Measurements from ENCODE around the gene VSTM4.

The VSTM4 gene

DNA sequence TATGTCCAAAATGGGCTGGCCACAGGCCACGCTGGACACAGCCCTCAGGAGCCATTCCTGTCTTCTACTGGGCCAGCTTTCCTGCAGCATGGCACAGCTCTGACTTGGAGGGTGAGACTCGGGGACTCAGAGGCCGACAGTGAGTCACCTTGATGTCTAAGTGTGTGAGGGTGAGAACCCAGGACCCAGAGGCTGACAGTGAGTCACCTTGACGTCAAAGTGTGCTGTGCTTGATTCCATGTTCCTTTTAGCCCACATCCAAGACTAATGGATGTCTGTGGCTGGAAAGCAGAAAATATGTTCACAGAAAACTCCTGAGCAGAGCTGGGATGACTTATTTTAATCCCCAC, 24.5 kb upstream of the VSTM4 start:
- Histone ChIP-seq H2BK15ac (ENCODE audit: low read depth, poor library complexity, severe bottlenecking) (no peak overlapping the region), H3K18ac (ENCODE audit: low read depth in 1 of 2, low read length in 2 of 2) (no peak overlapping the region), H2BK5ac (ENCODE audit: low read depth, low read length, poor library complexity, severe bottlenecking) (no peak overlapping the region), H3K27ac (ENCODE audit: low read length, poor library complexity, severe bottlenecking) (no peak overlapping the region), H3K79me1 (replicated peaks; ENCODE audit: low read length, poor library complexity, severe bottlenecking) (no peaks in the 10 kb centered on the region), H3K4ac (ENCODE audit: low read depth in 1 of 2, low read length in 2 of 2) (no peak overlapping the region), H3K14ac (ENCODE audit: low read length in 2 of 2) (no peak overlapping the region), H3K36me3 (ENCODE audit: control insufficient read depth in 1 of 2, insufficient read depth in 2 of 2, low read depth in 1 of 2, low read length in 2 of 2) (no peaks in the 10 kb centered on the region), H3K23ac (ENCODE audit: low read length in 2 of 2) (no peak overlapping the region), H3K4me2 (ENCODE audit: low read length, poor library complexity, severe bottlenecking) (no peak overlapping the region), H2AK5ac (ENCODE audit: low read length, severe bottlenecking) (no peak overlapping the region), H3K27me3 (ENCODE audit: control insufficient read depth in 1 of 2, insufficient read depth in 1 of 2, low read length in 2 of 2) (no peaks in the 10 kb centered on the region), H3K4me3 (ENCODE audit: insufficient read depth in 1 of 2, low read depth in 1 of 2, low read length in 2 of 2) (peak overlapping the region in 1 of 2 experiments; percentile 68), H2AFZ (ENCODE audit: low read depth, low read length) (no peak overlapping the region), H4K91ac (ENCODE audit: low read length) (no peak overlapping the region), H3K4me1 (ENCODE audit: control insufficient read depth, insufficient read depth, low read depth, low read length) (peaks cover 11% of the 10 kb centered on the region), H4K8ac (ENCODE audit: low read length) (no peak overlapping the region), H3K9ac (ENCODE audit: low read length) (peak overlapping the region; percentile 84), H2BK120ac (ENCODE audit: low read depth, low read length) (no peak overlapping the region), H3K9me3 (ENCODE audit: control insufficient read depth, low read length) (no peaks in the 10 kb centered on the region), H2BK12ac (ENCODE audit: low read length in 2 of 2) (no peak overlapping the region)
- peak; percentile 93 for DNase-seq
- WGBS = 35% methylated on average over 4 of the region's 4 CpGs

DNA sequence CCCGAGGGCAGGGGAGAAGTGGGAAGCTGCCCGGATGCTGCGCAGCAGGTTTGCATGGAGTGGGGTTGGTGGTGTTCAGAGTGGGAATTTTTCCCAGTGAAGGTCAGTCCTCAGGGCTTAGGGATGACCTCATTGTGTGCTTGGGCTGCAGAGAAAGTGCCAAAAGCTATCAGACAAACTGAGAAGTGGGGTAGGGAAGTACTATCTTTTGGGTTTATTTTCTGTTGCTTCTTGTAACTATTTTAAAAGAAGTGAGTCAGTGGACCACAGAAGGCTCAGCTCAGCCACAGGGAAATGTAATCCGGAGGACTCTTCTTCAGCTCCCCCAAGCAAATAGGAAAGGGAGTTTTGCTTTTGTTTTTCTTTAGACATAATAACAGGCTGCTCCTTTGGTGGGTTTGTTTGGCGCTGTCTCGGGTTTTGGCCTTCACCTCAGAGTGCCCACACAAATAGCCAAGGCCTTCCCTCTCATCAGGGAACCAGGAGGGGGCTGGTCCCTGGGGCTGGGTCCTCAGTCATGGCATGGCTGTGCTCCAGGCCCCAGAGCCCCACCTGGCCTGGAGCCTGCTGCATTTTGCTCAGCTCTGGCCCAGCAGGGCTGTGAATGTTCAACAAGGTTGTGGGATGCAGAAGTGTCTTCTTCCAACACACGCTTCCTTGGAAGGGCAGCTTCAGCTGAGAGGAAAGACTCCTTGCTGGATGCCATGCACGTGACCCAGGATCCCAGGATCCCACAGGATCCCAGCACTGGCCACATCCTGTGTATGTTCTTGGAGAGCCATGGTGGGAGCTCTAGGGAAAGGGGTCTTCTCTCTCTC, 23.9 kb upstream of the VSTM4 start:
- H3K23ac ChIP-seq (ENCODE audit: low read length in 2 of 2) = no peak overlapping the region
- H2BK12ac ChIP-seq (ENCODE audit: low read length in 2 of 2) = no peak overlapping the region
- H2BK120ac ChIP-seq (ENCODE audit: low read depth, low read length) = no peak overlapping the region
- H4K91ac ChIP-seq (ENCODE audit: low read length) = no peak overlapping the region
- no peak overlapping the region for H2BK5ac ChIP-seq (ENCODE audit: low read depth, low read length, poor library complexity, severe bottlenecking)
- H3K4ac ChIP-seq (ENCODE audit: low read depth in 1 of 2, low read length in 2 of 2) = no peak overlapping the region
- H3K18ac ChIP-seq (ENCODE audit: low read depth in 1 of 2, low read length in 2 of 2) = no peak overlapping the region
- H2BK15ac ChIP-seq (ENCODE audit: low read depth, poor library complexity, severe bottlenecking) = no peak overlapping the region
- H2AFZ ChIP-seq (ENCODE audit: low read depth, low read length) = no peak overlapping the region
- peaks cover 11% of the 10 kb centered on the region for H3K4me1 ChIP-seq (ENCODE audit: control insufficient read depth, insufficient read depth, low read depth, low read length)
- no peak overlapping the region for H4K8ac ChIP-seq (ENCODE audit: low read length)
- H3K79me1 ChIP-seq (replicated peaks; ENCODE audit: low read length, poor library complexity, severe bottlenecking) = no peaks in the 10 kb centered on the region
- H3K36me3 ChIP-seq (ENCODE audit: control insufficient read depth in 1 of 2, insufficient read depth in 2 of 2, low read depth in 1 of 2, low read length in 2 of 2) = no peaks in the 10 kb centered on the region
- H2AK5ac ChIP-seq (ENCODE audit: low read length, severe bottlenecking) = no peak overlapping the region
- H3K27ac ChIP-seq (ENCODE audit: low read length, poor library complexity, severe bottlenecking) = peak overlapping the region; percentile 31
- H3K4me2 ChIP-seq (ENCODE audit: low read length, poor library complexity, severe bottlenecking) = no peak overlapping the region
- no peak overlapping the region for H3K14ac ChIP-seq (ENCODE audit: low read length in 2 of 2)
- 60% methylated on average over 8 of the region's 8 CpGs for WGBS
- H3K4me3 ChIP-seq (ENCODE audit: insufficient read depth in 1 of 2, low read depth in 1 of 2, low read length in 2 of 2) = peak overlapping the region in 1 of 2 experiments; percentile 68
- no peaks in the 10 kb centered on the region for H3K9me3 ChIP-seq (ENCODE audit: control insufficient read depth, low read length)
- peak overlapping the region; percentile 84 for H3K9ac ChIP-seq (ENCODE audit: low read length)
- no peaks in the 10 kb centered on the region for H3K27me3 ChIP-seq (ENCODE audit: control insufficient read depth in 1 of 2, insufficient read depth in 1 of 2, low read length in 2 of 2)
- peak; percentile 76 for DNase-seq

DNA sequence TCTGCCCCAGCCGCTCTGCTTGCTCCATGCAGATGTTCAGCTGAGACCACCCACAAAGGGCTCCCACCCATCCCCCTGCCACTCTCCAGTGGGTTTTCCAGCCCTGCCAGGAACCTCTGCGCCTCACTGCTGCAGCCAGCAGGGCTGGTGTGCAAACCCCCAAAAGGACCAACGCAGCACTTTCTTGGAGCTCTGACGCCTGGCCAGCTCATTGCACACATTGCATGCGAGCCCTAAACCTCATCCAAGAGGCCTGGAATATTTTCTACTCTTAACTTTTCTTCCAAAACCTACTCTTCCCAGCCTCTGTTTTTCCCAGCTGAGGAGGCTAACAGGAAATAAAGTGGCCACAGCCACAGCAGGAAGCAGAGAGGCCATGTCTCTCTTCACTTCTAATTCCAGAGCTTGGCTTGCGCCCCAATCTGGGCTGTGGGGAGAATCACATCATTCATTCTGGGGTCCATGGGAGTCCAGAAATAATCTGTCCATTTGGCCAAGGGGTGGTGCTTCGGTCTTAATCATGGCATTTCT, 23.1 kb upstream of the VSTM4 start:
- no peak overlapping the region for H3K27ac ChIP-seq (ENCODE audit: low read length, poor library complexity, severe bottlenecking)
- no peak overlapping the region for H2BK5ac ChIP-seq (ENCODE audit: low read depth, low read length, poor library complexity, severe bottlenecking)
- no peak overlapping the region for H2BK120ac ChIP-seq (ENCODE audit: low read depth, low read length)
- H3K4ac ChIP-seq (ENCODE audit: low read depth in 1 of 2, low read length in 2 of 2) = no peak overlapping the region
- no peaks in the 10 kb centered on the region for H3K79me1 ChIP-seq (replicated peaks; ENCODE audit: low read length, poor library complexity, severe bottlenecking)
- no peak overlapping the region for H3K4me2 ChIP-seq (ENCODE audit: low read length, poor library complexity, severe bottlenecking)
- DNase-seq = peak; percentile 75
- WGBS = 80% methylated on average over 7 of the region's 7 CpGs
- H3K14ac ChIP-seq (ENCODE audit: low read length in 2 of 2) = no peak overlapping the region
- H4K91ac ChIP-seq (ENCODE audit: low read length) = no peak overlapping the region
- no peaks in the 10 kb centered on the region for H3K9me3 ChIP-seq (ENCODE audit: control insufficient read depth, low read length)
- H3K23ac ChIP-seq (ENCODE audit: low read length in 2 of 2) = no peak overlapping the region
- H3K4me3 ChIP-seq (ENCODE audit: insufficient read depth in 1 of 2, low read depth in 1 of 2, low read length in 2 of 2) = peak overlapping the region in 1 of 2 experiments; percentile 58
- no peak overlapping the region for H3K18ac ChIP-seq (ENCODE audit: low read depth in 1 of 2, low read length in 2 of 2)
- no peak overlapping the region for H2AFZ ChIP-seq (ENCODE audit: low read depth, low read length)
- peak overlapping the region; percentile 84 for H3K9ac ChIP-seq (ENCODE audit: low read length)
- H3K36me3 ChIP-seq (ENCODE audit: control insufficient read depth in 1 of 2, insufficient read depth in 2 of 2, low read depth in 1 of 2, low read length in 2 of 2) = no peaks in the 10 kb centered on the region
- no peak overlapping the region for H2AK5ac ChIP-seq (ENCODE audit: low read length, severe bottlenecking)
- peaks cover 11% of the 10 kb centered on the region for H3K4me1 ChIP-seq (ENCODE audit: control insufficient read depth, insufficient read depth, low read depth, low read length)
- H4K8ac ChIP-seq (ENCODE audit: low read length) = no peak overlapping the region
- no peak overlapping the region for H2BK15ac ChIP-seq (ENCODE audit: low read depth, poor library complexity, severe bottlenecking)
- no peaks in the 10 kb centered on the region for H3K27me3 ChIP-seq (ENCODE audit: control insufficient read depth in 1 of 2, insufficient read depth in 1 of 2, low read length in 2 of 2)
- no peak overlapping the region for H2BK12ac ChIP-seq (ENCODE audit: low read length in 2 of 2)

DNA sequence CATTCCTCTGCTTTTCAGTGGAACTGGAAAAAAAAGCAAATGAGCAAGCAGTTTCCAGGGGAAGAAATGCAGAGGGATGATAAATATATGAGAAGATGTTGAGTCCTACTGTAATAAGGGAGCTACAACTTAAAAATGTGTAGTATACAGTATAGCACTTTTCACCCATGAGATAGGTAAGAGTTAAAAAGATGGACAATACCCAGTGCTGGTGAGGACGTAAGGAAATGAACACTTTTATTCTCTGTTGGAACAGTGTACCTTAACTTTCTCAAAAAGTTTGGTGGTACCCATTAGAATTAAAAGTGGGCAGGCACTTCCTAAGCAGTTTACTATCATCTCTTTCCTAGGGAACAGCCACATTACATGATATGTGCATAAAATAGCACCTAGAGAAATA, 21.2 kb upstream of the VSTM4 start:
- peaks cover 0 to 2% of the 10 kb centered on the region in 2 experiments for H3K36me3 ChIP-seq (ENCODE audit: control insufficient read depth in 1 of 2, insufficient read depth in 2 of 2, low read depth in 1 of 2, low read length in 2 of 2)
- no peak overlapping the region for H3K4ac ChIP-seq (ENCODE audit: low read depth in 1 of 2, low read length in 2 of 2)
- H3K4me3 ChIP-seq (ENCODE audit: insufficient read depth in 1 of 2, low read depth in 1 of 2, low read length in 2 of 2) = no peak overlapping the region
- no peak overlapping the region for H2BK5ac ChIP-seq (ENCODE audit: low read depth, low read length, poor library complexity, severe bottlenecking)
- no peak overlapping the region for H3K27ac ChIP-seq (ENCODE audit: low read length, poor library complexity, severe bottlenecking)
- H3K14ac ChIP-seq (ENCODE audit: low read length in 2 of 2) = no peak overlapping the region
- H4K8ac ChIP-seq (ENCODE audit: low read length) = no peak overlapping the region
- H3K23ac ChIP-seq (ENCODE audit: low read length in 2 of 2) = no peak overlapping the region
- H2BK120ac ChIP-seq (ENCODE audit: low read depth, low read length) = no peak overlapping the region
- H3K4me1 ChIP-seq (ENCODE audit: control insufficient read depth, insufficient read depth, low read depth, low read length) = peaks cover 11% of the 10 kb centered on the region
- H4K91ac ChIP-seq (ENCODE audit: low read length) = no peak overlapping the region
- no peak overlapping the region for H2AFZ ChIP-seq (ENCODE audit: low read depth, low read length)
- peaks cover 0 to under 1% of the 10 kb centered on the region in 2 experiments for H3K27me3 ChIP-seq (ENCODE audit: control insufficient read depth in 1 of 2, insufficient read depth in 1 of 2, low read length in 2 of 2)
- WGBS = no CpG with 5 or more reads among the region's 1 CpG
- no peaks in the 10 kb centered on the region for H3K9me3 ChIP-seq (ENCODE audit: control insufficient read depth, low read length)
- no peaks in the 10 kb centered on the region for H3K79me1 ChIP-seq (replicated peaks; ENCODE audit: low read length, poor library complexity, severe bottlenecking)
- H3K9ac ChIP-seq (ENCODE audit: low read length) = no peak overlapping the region
- no peak overlapping the region for H3K18ac ChIP-seq (ENCODE audit: low read depth in 1 of 2, low read length in 2 of 2)
- DNase-seq = no peak
- H2AK5ac ChIP-seq (ENCODE audit: low read length, severe bottlenecking) = no peak overlapping the region
- no peak overlapping the region for H2BK12ac ChIP-seq (ENCODE audit: low read length in 2 of 2)
- H2BK15ac ChIP-seq (ENCODE audit: low read depth, poor library complexity, severe bottlenecking) = no peak overlapping the region
- no peak overlapping the region for H3K4me2 ChIP-seq (ENCODE audit: low read length, poor library complexity, severe bottlenecking)

Data from mesenchymal stem cell (in vitro differentiated cells and primary cell).